ENCODE data around the gene CECR2. TPM values are rescaled to one million over a fixed set of nuclear protein-coding genes. Genes with fewer than 3 reads are reported as not detected.

The CECR2 gene
- total RNA-seq, 1 experiment from 2014 or later, result 154 TPM

GRCh38 chr22:17397756-17398547 lies 28.7 kb downstream of the CECR2 start:
- H2BK15ac ChIP-seq (ENCODE audit: low read depth, low read length), result no peak overlapping the region
- H3K4me2 ChIP-seq (ENCODE audit: insufficient read depth, insufficient read length, low read length), result no peak overlapping the region
- no peak overlapping the region for H4K91ac ChIP-seq (ENCODE audit: insufficient read length, low read depth, low read length)
- no peaks in the 10 kb centered on the region for H4K20me1 ChIP-seq (ENCODE audit: control insufficient read depth, insufficient read depth, insufficient read length)
- peaks cover 4% of the 10 kb centered on the region for H3K79me1 ChIP-seq (ENCODE audit: insufficient read depth, low read depth, low read length, poor library complexity, severe bottlenecking)
- 100% methylated on average over 2 of the region's 11 CpGs for WGBS (ENCODE audit: extremely low coverage, insufficient read length, low lambda C conversion rate)
- Mint-ChIP-seq H3K36me3 (ENCODE audit: insufficient read depth in 1 of 3, low read depth in 3 of 3) (peaks cover 1 to 11% (median 10%) of the 10 kb centered on the region in 3 experiments; a peak in 6 of 7 replicates), H3K4me3 (no peak overlapping the region), H3K27me3 (ENCODE audit: low read depth) (no peaks in the 10 kb centered on the region), H3K9me3 (no peaks in the 10 kb centered on the region), H3K4me1 (peaks cover 32 to 33% of the 10 kb centered on the region in 2 experiments), H3K27ac (peak overlapping the region in 2 of 3 experiments; percentile 53 to 81; a peak in 4 of 7 replicates)
- no peak overlapping the region for H3K14ac ChIP-seq (ENCODE audit: insufficient read depth, low read length)
- H2BK5ac ChIP-seq (ENCODE audit: insufficient read length, low read length), result no peak overlapping the region
- no peak overlapping the region for H4K5ac ChIP-seq (ENCODE audit: insufficient read length, low read depth, low read length)
- H3K9me3 ChIP-seq (ENCODE audit: control insufficient read depth, low read depth, low read length), result no peaks in the 10 kb centered on the region
- peaks cover 6% of the 10 kb centered on the region; the same call in 1 of the 2 replicates for H3K4me1 ChIP-seq (ENCODE audit: insufficient read depth, low read length)
- no peak overlapping the region for H2BK120ac ChIP-seq (ENCODE audit: low read depth, low read length, poor library complexity, severe bottlenecking)
- H3K23ac ChIP-seq (ENCODE audit: insufficient read length, low read depth, low read length), result no peak overlapping the region
- H3K27ac ChIP-seq (ENCODE audit: insufficient read length, low read depth, low read length), result no peak overlapping the region
- no peak overlapping the region for H2AFZ ChIP-seq (ENCODE audit: low read length)
- no peak for DNase-seq
- H3K9ac ChIP-seq (ENCODE audit: extremely low read depth, insufficient read length, low read length), result no peak overlapping the region
- TF ChIP-seq CTCF (conservative IDR thresholded peaks at IDR 0.05), result no peak
- H3K27me3 ChIP-seq (ENCODE audit: insufficient read depth, low read length), result no peaks in the 10 kb centered on the region
- no peak overlapping the region for H2BK20ac ChIP-seq (ENCODE audit: low read depth, low read length, poor library complexity, severe bottlenecking)
- no peak overlapping the region for H3K4ac ChIP-seq (ENCODE audit: low read depth, low read length)
- H3K18ac ChIP-seq (ENCODE audit: insufficient read length, low read depth, low read length), result no peak overlapping the region
- no peak overlapping the region for H2AK5ac ChIP-seq (ENCODE audit: insufficient read length, low read length)
- no peak overlapping the region for H2BK12ac ChIP-seq (ENCODE audit: insufficient read length, low read depth, low read length)
- no peak overlapping the region for H4K8ac ChIP-seq (replicated peaks; ENCODE audit: insufficient read length, low read depth, low read length)
- H3K56ac ChIP-seq (ENCODE audit: insufficient read length, low read depth, low read length), result no peak overlapping the region
- H3K79me2 ChIP-seq (ENCODE audit: insufficient read depth, low read length), result peaks cover 71% of the 10 kb centered on the region
- H3T11ph ChIP-seq (ENCODE audit: low read length), result no peak overlapping the region
- H3K23me2 ChIP-seq (ENCODE audit: insufficient read length, low read depth, low read length, poor library complexity, severe bottlenecking), result no peaks in the 10 kb centered on the region
